Hematopoietic multipotent progenitor cell treated with erythropoietin and hydrocortisone succinate and interleukin-3 and kit ligand, for 17 days (in vitro differentiated cells): Measurements from ENCODE around the gene LRRC31.

Experiments used
- DNase-seq: peaks from one replicate; pipeline ENCODE4 v3.0.0-alpha.2; 2015; ENCODE audit warnings: low spot score

The LRRC31 gene

GRCh38 chr3:169863458-169863899, 6.3 kb downstream of the LRRC31 start:
- peak; percentile 93 for DNase-seq

- no peak for DNase-seq
Measured at GRCh38 chr3:169861871-169862270, 7.9 kb downstream of the LRRC31 start.

GRCh38 chr3:169857811-169858210, 11.9 kb downstream of the LRRC31 start:
- no peak for DNase-seq

DNA sequence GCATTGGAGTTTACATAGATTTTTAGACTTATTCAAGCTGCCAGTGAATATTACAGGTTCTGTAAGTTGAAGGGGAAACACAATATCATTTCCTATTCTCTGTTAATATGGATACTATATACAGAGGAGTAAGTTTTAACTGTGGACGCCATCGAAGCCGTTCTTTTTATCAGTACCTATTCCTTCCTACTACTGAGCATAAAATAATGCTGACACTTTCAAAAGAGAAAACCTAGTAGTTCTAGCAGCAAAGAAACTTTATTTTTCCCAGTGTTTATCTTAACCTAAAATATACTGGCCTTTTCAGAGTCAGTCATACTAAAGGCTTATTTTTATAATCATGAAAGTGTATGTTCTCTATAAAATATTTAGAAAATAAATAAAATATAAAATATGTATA, 14.2 kb downstream of the LRRC31 start:
- DNase-seq: no peak

DNA sequence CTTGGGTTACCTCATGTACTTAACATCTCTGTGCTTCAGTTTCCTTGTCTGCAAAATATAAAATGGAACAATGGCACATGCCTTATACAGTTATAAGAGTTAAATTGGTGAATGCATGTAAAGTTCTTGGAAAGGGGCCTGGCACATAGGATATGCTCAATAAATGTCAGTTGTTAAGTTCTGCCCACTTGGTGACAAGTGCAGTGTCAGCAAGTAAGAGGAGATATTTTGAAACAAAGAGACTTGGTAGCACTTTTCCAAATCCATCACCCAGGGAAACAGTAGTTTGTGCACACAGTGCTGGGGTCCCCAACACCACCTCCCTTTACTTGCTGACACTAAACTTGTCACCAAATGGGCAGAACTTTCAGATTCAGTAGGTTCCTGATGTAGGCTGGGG, 19.1 kb downstream of the LRRC31 start:
- DNase-seq: no peak

GRCh38 chr3:169848741-169849140, 21.0 kb downstream of the LRRC31 start:
- DNase-seq: no peak

- no peak for DNase-seq
Measured at GRCh38 chr3:169847896-169848295, 21.8 kb downstream of the LRRC31 start.

- no peak for DNase-seq
Measured at GRCh38 chr3:169846458-169847193, 23.1 kb downstream of the LRRC31 start.

- DNase-seq: no peak
Measured at GRCh38 chr3:169842960-169843359, 26.8 kb downstream of the LRRC31 start.

DNA sequence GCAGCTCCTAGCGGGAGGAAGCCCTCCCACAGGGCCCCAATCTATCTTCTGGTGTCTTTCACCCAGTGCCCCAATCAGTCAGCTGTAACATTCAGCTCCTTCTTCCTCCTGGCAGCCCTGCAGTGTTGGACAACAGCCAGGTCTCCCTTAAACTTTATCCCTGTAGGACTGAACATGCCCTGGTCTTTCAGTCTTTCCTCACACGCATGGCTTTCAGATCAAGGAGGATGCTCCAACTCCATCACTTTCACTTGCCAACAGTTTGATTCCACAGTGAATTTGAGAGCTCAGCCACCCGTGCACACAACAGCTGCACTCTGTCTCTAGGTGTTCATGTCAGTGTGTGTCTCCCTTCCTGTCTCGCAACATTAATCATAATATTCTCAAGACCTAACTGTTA, 28.6 kb downstream of the LRRC31 start:
- no peak for DNase-seq

DNA sequence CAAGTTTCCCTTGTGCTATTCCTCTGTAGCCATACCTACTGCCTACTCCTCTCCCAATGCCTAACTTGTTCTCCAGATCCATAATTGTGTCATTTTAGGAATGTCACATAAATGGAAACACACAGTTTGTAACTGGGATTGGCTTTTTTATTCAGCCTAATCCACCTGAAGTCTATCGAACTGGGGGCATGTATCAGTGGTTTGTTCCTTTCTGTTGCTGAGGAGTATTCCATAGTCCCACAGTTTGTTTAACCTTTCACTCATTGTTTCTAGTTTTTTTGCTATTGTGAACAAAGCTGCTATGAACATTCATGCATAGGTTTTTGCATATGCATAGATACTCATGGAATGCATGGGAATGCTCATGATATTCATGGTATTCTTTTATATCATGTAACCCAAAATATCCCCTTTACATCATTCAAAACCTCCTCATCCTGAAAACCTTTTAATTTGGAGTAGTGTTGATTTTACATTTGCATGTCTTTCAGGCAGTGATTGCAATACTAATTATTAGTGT, 31.2 kb downstream of the LRRC31 start:
- no peak for DNase-seq

DNA sequence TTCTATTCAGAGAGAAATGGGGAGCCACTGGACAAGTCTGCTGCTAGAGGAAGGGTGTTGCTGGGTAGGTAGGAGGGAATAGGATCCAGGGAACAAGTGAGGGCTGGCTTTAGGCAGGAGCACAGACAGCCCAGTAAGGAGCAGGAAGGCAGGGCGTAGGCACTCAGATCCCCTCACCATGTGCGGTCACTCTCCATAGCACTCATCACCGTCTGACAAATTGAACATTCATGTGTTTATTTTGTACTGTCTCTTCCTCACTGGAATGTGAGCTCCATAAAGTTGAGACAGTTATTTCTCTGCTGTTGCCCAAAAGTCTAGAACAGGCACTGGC, 32.8 kb downstream of the LRRC31 start:
- no peak for DNase-seq

DNA sequence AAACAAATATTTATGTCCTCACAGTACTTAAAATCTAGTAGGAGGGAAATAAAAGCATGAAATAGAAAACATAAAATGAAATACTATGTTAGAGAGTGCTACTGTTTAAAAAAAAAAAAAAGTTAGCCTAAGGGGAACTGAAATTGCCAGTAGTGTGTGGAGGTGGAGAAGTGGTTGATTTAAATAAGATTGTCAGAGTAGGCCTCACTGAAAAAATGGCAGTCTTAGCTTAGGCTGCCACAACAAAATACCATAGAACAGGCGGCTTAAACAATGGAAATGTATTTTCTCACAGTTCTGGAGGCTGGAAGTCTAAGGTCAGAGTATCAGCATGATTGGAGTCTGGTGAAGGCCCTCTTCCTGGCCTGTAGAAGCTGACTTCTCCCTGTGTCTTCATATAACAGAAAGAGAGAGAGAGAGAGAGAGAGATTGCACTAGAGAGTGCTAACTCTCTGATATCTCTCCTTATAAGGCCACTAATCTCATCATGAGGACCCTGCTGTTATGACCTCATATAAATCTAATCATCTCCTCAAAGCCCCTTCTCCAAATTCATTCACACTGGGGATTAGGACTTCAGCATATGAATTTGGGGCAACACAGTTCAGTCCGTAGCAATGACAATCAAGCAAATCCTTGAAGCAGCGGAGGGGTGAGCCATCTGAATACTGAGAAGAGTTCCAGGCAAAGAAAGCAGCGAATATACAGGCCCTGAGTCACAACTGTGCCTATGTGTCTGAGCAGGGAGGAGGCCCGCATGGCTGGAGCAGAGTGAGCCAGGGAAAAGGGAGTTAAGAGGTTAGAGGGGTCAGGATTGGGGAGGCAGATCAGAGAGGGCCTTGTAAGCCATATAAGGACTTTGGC, 33.4 kb downstream of the LRRC31 start:
- DNase-seq: no peak

- DNase-seq: no peak
Measured at GRCh38 chr3:169835533-169835932, 34.2 kb downstream of the LRRC31 start.

GRCh38 chr3:169827712-169828111, 42.0 kb downstream of the LRRC31 start:
- no peak for DNase-seq

GRCh38 chr3:169825316-169825715, 44.4 kb downstream of the LRRC31 start:
- no peak for DNase-seq

- no peak for DNase-seq
Measured at GRCh38 chr3:169822983-169823382, 46.8 kb downstream of the LRRC31 start.

DNA sequence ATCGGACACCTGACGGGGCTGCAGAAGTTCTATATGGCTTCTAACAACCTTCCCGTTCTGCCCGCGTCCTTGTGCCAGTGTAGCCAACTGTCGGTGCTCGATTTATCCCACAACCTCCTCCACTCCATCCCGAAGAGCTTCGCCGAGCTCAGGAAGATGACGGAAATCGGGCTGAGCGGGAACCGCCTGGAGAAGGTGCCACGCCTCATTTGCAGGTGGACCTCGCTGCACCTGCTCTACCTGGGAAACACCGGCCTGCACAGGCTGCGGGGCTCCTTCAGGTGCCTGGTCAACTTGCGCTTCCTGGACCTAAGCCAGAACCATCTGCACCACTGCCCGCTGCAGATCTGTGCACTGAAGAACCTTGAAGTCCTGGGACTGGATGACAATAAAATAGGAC, 47.2 kb downstream of the LRRC31 start:
- DNase-seq: no peak

DNA sequence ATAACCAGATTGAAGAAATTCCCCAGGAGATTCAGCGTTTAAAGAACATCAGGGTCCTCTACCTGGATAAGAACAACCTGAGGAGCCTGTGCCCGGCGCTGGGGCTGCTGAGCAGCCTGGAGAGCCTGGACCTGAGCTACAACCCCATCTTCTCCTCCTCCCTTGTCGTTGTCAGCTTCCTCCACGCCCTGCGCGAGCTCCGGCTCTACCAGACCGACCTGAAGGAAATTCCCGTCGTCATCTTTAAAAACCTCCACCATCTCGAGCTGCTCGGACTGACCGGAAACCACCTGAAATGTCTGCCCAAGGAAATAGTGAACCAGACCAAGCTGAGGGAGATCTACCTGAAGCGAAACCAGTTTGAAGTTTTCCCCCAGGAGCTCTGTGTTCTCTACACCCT, 47.6 kb downstream of the LRRC31 start:
- DNase-seq: no peak

DNA sequence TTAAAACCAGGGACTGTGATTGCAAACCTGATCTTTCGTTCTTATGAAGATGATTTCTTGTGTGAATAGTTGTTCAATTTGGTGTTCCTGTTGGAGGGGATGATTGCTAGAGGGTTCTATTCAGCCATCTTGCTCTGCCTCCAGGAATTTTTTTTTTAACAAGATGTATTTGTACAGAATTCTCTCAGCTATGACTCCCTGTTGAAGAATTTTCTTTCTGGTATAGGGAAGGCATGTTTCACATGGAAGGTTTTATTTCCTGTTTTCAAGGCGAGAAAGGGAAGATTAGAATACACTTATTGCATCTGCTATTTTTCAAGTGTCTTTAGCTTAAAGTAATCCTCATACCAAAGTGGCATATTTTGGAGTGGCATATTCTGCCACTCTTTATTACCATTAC, 51.4 kb downstream of the LRRC31 start:
- DNase-seq: no peak

DNA sequence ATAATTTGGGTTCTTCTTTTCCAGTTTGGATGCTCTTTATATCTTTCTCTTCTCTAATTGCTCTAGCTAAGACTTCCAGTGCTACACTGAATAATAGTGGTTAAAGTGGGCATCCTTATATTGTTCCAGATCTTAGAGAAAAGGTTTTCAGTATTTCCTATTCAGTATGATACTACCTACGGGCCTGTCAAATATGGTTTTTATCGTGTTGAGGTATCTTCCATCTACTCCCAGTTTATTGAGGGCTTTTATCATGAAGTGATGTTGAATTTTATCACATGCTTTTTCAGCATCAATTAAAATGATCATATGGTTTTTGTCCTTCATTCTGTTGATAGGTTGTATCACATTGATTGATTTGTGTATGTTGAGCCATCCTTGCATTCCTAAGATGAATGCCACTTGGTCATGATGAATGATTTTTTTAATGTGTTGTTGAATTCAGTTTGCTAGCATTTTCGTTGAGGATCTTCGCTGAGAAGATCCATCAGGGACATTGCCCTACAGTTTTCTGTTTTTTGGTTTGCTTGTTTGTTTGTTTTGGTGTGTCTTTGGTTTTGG, 54.1 kb downstream of the LRRC31 start:
- no peak for DNase-seq

DNA sequence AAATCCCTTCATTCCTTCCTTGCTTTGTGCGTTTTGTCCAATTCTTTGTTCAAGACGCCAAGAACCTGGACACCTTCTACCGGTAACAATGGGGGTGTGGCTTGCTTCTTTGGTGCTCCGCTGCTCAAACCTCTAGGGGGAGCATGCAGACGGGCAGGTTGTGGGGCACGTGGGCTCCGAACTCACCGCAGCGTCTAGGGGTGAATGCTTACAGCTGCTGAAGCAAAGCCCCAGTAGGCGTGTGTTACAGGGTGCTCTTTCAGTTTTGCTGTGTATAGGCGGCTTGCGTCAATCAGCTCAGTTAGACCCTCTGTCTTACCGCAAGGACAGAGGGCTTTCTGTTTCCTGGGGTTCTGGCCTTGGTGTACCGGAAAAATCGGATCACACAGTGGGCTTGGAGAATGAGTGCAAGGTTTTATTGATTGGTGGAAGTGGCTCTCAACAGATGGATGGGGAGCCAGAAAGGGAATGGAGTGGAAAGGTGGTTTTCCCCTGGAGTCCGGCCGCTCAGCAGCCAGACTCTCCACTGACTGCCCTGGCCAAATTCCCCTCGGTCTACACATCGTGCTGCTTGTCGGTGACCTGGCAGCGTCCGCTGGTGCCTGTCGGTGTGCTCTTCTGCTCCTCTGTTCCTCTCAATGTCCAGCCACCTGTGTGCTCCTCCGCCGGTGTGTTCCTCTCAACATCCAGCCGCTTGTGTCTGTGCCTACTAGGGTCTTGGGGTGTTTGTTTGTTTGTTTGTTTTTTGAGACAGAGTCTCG, 55.8 kb downstream of the LRRC31 start:
- peak; percentile 47 for DNase-seq
